Posterior vena cava (tissue), 2 donors: ENCODE results near the gene KIAA1217. TPM values are rescaled to one million over a fixed set of nuclear protein-coding genes. Genes with fewer than 3 reads are reported as not detected.

ENCODE experiments used
- DNase-seq: peaks from one replicate; pipeline ENCODE4 v3.0.0-alpha.2; 2020; ENCODE audit warnings: low spot score
- intact Hi-C, 2 donors: fragments of 100-400 bp; cut with DNase I; formaldehyde crosslinking; loops; one replicate each; pipeline versions ENCODE4 v1.14.1 to v1.14.2; 2022 to 2023
- total RNA-seq, 2 donors: library from RNA; stranded (reverse); fragmentation: NEBNext Ultra II Directional; extraction: Animal tissue kit (Norgen Biotek cat#: 25700); gene quantifications; one replicate each; pipeline ENCODE4 v1.2.1, GENCODE V29; 2021
- donor health status: DM: yes; HTN: yes; CAD: no.
- donor health status: DM: yes; HTN: yes; CAD: no.

Gene KIAA1217
- total RNA-seq, 2 donors from 2014 or later = 11.8 to 20.3 TPM

- DNase-seq = no peak
- intact Hi-C loops = no loop called here
Measured at GRCh38 chr10:24237801-24238395, 29.0 kb downstream of the KIAA1217 start.

- DNase-seq = no peak
- intact Hi-C loops = no loop called here
Measured at GRCh38 chr10:24238519-24239247, 29.7 kb downstream of the KIAA1217 start.

GRCh38 chr10:24239289-24240040 is 30.5 kb downstream of the KIAA1217 start:
- intact Hi-C loops = no loop called here
- DNase-seq = no peak

- intact Hi-C loops = no loop called here
- DNase-seq = no peak
Measured at GRCh38 chr10:24240041-24240751, 31.3 kb downstream of the KIAA1217 start.

GRCh38 chr10:24241536-24242040 is 32.6 kb downstream of the KIAA1217 start:
- DNase-seq = no peak
- intact Hi-C loops = no loop called here

GRCh38 chr10:24242562-24242961 is 33.6 kb downstream of the KIAA1217 start:
- intact Hi-C loops = no loop called here
- no peak for DNase-seq

GRCh38 chr10:24246365-24246764 is 37.4 kb downstream of the KIAA1217 start:
- no peak for DNase-seq
- intact Hi-C loops = no loop called here

GRCh38 chr10:24247841-24248240 is 38.9 kb downstream of the KIAA1217 start:
- intact Hi-C loops = no loop called here
- no peak for DNase-seq

GRCh38 chr10:24249829-24250415 is 41.0 kb downstream of the KIAA1217 start:
- intact Hi-C loops = no loop called here
- no peak for DNase-seq

- no peak for DNase-seq
- intact Hi-C loops = no loop called here
Measured at GRCh38 chr10:24251547-24251946, 42.6 kb downstream of the KIAA1217 start.

- intact Hi-C loops = no loop called here
- no peak for DNase-seq
Measured at GRCh38 chr10:24254180-24254579, 45.2 kb downstream of the KIAA1217 start.

- intact Hi-C loops = no loop called here
- no peak for DNase-seq
Measured at GRCh38 chr10:24255115-24255880, 46.4 kb downstream of the KIAA1217 start.

GRCh38 chr10:24255881-24256311 is 47.0 kb downstream of the KIAA1217 start:
- no peak for DNase-seq
- intact Hi-C loops = no loop called here

GRCh38 chr10:24256619-24257107 is 47.7 kb downstream of the KIAA1217 start:
- intact Hi-C loops = no loop called here
- no peak for DNase-seq

GRCh38 chr10:24257588-24257987 is 48.6 kb downstream of the KIAA1217 start:
- no peak for DNase-seq
- intact Hi-C loops = no loop called here

GRCh38 chr10:24259365-24260130 is 50.6 kb downstream of the KIAA1217 start:
- intact Hi-C loops = no loop called here

GRCh38 chr10:24261627-24262026 is 52.7 kb downstream of the KIAA1217 start:
- DNase-seq = no peak
- intact Hi-C loops = no loop called here

More at GRCh38 chr10:24259365-24260130, 50.6 kb downstream of the KIAA1217 start:
- DNase-seq = no peak
